GM21723 (cell line): ENCODE measurements around the gene G6PC3.
"Not testable (repeated sequence)": the region's sequence is repeated elsewhere in the genome, so short reads cannot be mapped to it uniquely, and the experiment has no call there.

ENCODE experiments used
- ATAC-seq: cut with Tn5 transposase; IDR thresholded peaks from one replicate; pipeline ENCODE4 v1.9.1; 2021; ENCODE audit warnings: mild to moderate bottlenecking, moderate library complexity; ENCODE audit not compliant: unreplicated experiment

The G6PC3 gene

DNA sequence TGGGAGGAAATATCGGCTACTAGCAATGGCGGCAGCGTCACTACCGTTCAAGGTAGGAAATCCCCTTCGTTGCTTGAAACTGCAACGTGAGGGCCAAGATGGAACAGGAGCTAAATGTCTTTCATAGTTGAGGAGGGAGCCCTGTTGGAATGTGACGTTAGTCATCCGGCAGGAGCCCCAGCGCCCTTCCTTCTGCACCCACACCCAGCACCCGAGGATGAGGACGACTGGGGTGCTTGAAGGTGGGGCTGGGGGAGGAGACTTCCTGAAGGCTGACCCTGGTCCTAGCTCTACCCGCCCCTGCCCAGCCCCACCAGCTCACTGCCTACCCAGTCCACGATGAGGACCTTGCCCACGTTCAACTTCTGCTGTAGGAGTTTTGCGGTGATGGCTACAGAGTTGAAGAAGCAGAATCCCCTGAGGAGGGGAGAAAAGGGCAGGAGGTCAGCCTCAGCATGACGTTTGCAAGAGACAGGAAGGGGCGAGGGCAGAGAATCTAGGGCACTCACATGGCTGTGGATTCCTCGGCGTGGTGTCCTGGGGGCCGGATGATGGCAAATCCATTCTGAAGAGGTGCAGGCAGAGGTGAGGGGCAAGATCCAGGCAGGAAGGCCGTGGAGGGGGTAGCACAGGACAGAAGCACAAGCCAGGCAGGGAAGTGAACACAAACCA is 11.9 kb downstream of the G6PC3 start:
- no peak for ATAC-seq

DNA sequence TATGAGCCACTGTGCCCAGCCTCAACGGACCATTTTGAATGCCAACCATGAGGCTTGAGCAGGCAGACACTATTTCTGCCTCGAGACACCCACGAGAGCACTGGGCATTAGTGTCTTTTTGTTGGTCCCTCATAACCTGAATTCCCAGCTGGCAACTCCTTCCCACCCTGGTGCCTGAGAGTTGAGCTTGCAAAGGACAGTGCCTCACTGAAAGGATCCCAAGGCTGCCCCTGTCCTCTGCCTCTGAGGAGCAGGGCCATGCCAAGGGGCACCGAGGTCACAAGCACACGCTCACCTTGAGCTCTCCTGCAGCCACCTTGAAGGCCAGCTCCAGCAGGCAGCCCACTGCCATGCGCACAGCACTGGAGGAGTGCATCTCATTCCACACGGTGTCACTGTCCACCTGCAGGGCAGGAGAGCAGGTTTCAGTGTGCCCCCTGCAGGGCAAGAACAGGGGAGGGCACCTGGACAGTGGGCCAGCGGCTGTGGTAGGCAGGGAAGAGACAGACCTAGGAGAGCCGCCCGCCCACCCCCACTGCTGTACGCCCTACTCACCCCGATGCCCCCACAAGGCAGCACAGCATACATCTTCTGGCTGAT is 12.8 kb downstream of the G6PC3 start:
- no peak for ATAC-seq

DNA sequence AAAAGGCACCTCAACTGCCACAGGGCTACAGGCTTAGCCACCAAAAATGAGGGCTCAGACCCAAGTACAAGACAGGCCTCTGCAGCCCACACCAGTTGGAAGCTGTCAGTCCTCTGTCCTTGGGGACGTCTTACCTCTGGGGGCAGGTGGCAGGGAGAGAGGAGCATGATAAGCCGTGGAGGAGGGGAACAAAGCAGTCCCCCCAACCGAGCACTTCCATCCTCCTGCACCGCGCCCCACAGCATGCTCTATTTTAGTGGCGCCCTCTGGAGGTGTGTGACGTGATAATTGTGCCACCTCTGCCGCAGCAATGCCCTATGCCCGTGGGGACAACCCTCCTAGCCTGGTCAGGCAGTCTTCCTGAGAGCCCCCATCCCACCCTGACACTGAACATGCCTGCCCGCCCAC is 13.6 kb downstream of the G6PC3 start:
- no peak for ATAC-seq

DNA sequence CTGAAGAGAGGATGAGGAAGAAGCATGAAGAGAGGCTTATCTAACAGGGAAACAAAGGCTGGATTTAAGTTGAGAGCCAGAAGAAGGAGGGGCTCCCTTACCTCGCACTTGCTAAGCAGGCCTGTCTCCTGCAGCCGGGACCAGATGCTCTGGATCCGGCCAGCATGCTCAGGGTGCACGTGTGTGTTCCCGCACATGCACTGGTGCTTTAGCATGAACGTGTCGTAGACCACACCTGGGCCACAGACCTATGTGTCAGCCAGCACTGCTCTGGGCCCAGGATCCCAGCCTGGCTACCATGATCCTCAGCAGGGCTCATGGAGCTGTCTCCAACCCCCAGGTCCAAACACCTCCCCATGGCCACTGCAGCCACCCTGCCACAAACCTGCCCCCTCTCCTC is 14.4 kb downstream of the G6PC3 start:
- no peak for ATAC-seq

DNA sequence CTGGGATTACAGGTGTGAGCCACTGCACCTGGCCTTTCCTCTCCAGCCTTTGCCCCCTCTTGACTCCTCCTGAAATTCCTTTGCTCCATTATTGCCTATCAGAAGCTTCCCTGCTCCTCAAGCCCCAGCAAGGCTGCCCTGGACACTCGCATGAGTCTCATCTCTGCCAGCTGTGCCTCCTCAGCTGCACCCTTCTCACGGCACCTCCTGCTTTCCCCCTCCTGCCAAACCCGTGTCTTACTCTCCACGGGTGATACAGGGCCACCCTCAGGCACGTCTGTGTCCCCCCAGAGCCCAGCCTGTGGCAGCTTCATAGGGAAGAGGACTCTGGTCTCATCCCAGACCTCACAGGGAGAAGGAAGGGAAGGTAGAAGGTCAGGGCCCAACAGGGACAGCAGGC is 15.4 kb downstream of the G6PC3 start:
- no peak for ATAC-seq

DNA sequence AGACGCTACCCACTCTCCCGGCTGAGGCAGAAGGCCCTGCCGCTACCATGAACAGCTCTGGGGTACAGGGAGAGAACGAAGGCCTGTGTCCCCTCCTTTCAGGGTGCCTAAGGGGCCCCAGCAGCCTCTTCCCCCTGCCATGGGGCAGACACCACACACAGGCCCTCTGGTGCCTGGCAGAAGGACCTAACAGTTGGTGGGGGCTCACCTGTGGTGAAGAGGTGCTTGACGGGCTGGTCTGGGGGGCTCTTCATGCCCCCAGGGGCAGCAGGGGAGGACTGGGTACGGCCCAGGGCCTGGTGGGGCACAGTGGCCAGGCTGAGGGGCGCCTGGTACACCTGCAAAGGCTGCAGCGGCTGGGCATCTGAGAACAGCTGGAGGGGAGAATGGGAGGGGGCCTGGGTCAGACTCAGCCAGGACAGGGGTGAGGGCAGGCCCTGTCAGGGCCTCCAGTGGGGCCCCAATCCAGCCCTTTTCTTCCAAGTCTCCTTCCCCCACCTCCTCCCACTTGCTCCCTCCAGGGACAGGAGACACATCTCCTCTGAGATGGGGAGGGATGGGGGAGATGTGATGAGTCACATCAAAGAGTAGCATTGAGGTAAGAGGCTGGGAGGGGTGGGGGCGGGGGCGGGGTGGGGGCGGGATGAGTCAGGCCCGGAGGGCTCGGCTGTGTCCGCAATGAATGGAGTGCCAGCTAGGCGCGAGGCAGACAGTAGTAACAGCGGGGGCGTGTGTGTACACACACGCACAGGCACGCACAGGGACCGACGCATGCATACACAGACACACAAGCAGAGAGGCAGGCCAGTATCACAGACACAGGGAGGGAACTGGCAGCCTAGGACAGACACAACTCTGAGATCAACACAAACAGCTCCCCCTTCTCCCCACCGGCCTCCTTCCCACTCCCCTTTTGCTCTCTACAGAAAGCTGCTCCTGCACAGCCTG is 16.1 kb downstream of the G6PC3 start:
- no peak for ATAC-seq

DNA sequence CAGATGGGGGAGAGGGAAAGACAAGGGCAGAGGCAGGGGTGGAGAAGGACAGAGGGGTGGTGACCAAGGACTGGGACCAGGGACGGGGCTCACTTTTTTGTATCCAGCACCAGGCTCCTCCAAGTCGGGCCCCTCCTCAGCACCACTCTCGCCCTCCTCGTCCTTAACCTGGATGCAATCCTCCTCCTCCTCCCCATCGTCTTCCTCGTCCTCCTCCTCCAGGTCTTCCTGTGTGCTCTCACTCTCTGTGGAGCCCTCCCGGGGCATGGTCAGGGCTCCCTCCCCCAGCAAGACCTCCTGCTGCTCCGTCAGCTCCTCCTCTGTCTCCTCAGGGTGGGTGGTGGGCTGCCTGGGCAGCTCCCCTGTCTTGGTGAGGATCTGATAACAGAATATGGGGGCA is 16.8 kb downstream of the G6PC3 start:
- no peak for ATAC-seq

DNA sequence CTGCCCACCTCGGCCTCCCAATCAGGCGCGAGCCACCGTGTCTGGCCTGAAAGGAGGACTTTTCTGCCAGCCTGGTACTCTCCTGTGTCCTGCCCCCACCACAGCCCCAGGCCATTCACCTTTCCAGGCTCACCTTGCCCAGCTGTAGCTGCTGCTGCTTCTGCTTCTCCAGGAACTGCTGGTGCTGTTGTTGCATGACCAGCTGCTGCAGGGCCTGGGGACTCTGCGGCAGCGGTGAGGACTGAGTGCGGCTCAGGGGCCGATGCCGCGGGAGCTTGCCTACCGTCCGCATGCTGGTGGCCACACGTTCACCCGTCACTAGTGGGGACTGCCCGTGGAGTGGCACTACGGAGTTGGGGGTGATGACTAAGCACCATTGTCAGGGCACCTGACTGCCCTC is 17.7 kb downstream of the G6PC3 start:
- no peak for ATAC-seq

DNA sequence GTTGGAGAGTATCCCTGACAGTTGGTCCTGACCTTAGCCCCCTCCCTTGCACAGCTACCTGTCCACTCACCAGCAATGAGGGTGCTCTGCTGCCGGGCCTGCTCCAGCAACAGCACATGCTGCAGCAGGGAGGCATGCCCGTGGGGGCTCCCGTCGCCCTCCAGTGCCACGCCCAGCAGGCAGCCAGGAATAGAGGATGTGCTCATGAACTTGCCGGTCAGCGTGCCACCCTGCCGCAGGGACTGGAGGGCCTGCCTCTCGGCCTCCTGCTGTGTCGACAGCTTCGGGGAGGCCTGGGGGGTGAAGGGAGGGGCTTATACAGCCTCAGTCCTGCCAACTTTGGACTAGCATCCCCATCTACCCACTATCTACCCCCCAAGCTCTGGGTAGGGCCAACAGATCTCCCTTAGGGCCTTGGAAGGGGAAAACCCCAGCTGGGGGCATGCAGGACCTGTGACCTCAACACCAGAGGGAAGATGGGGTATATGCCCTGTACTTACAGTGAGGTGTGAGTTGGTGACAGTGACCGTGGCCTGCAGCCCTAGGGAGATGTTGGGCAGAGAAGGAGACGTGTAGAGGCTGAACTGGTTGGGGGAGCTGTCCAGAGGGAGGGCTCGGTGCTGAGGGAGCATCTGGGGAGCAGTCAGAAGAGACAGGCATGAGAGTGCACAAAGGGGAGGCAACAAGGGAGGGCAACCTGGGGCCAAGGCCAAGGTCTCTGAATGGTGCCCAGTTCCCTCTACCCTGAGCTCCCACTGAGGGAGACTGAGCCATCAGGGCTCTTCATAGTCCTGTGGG is 20.9 kb downstream of the G6PC3 start:
- ATAC-seq, result no peak

DNA sequence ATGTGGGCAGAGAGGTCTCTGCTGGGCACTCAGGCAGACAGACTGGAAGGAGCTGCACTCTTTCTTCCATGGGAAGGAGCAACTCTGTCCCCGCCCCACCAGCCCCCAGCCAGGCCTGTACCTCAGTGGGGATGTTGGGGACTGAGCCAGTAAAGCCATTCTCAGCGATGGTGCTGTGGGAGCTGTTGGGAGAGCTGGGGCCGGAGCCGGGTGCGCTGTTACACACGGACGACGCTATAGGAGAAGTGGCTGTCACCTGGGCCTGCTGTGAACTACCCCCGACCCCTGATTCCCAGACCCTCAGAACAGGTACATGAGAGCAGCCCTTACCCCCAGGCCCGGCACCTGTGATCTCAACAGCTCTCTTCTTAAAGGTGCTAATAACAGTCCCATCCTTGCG is 21.5 kb downstream of the G6PC3 start:
- no peak for ATAC-seq

DNA sequence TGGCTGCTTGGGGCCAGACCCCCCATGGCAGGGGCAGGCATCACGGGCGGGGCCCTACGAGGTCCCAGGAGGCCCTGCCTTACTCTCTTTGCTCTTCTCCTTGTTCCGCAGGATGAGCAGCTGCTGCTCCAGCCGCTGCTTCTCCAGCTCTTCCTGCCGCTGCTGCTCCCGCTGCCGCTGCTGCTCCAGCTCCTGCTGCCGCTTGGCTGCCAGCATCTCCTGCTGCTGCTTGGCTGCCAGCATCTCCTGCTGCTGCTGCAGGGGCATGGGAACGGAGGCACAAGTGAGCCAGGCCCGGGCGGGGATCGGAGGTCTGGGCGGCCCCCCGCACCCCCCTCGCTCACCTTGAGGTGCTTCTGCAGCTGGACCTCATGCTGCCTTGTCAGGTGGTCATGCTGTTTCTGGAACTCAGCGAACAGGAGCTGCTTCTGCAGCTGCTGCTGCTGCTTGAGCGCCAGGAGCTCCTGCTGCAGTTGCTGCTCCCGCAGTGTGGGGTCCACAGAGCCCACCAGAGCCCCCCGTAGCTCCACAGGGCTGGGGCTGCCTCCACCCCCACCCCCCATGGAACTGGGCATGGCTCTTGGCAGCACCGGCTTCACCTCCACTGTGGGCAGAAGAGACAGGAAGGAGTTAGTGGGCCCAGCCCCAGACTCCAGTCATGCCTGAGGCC is 22.8 kb downstream of the G6PC3 start:
- no peak for ATAC-seq

DNA sequence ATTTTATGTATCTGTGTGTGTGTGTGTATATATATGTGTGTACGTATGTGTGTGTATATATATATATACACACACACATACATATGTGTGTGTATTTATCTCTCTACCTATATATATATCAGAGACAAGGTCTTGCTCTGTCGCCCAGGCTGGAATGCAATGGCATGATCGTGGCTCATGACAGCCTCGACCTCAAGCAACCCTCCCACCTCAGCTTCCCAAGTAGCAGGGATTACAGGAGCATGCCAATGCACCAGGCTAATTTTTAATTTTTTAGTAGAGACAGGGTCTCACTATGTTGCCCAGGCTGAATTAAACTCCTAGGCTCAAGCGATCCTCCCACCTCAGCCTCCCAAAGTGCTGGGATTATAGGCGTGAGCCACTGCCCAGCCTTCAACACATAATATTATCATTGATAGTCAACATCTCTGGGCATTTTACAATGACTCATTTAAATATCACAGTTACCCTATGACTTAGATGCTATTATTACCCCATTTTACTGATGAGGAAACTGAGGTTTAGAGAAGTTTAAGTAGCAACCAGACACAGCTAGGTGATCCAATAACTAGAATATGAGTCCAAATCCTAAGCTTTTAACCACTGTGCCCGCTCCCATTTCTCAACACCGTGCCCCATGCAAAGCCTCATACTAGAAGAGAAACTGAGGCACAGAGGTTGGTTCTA is 24.3 kb downstream of the G6PC3 start:
- ATAC-seq, result no peak

DNA sequence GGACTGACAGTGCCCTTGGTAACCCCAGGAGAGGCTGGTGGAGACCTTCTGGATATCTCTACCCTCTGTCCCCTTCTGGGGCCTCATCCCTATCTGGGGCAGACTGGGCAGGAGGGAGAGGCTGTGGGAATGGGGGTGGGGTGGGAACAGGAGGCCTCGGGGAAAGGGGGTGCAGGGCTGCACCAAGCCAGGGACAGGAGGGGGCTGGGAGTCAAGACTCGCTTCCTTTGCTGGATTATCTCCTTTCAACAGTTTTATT is 24.8 kb downstream of the G6PC3 start:
- no peak for ATAC-seq

DNA sequence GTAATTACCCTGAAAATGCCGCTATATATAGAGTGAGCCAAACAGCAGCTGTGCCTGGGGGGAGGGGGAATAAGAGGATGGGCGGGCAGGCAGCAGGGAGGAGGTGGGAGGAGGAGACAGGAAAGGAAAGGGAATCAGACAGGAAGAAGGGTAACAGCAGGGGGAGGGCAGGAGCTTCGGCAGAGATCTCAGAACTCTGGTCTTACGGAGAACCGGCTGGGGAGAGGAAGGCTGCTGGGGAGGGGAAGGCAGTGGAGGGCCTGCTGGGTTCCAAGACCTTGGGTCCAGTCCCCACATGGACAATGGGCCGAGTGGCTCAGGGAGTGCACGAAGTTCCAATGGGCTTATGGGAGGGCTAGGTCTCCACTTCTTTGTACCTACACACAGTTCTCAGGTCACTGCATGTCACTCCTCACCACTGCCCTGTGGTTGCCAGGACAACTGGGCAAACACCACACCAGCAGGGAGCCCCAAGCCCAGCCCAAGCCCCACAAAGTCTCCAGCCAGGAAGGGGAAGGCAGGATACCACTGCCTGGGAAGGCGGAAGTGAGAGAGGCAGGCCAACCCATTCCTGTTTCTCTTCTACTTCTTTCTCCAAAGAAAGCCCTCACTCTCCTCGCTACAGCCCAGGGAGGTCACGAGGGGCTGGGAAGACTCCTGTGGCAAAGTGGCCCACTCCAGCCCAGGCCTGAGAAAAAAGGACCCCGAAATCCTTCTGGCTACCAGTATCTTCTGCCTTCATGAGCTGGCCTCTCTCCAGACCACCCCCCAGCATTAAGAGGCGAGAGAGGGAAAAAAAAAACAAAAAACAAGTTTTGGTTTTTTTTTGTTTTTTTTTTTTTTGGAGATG is 25.3 kb downstream of the G6PC3 start:
- ATAC-seq, result no peak

DNA sequence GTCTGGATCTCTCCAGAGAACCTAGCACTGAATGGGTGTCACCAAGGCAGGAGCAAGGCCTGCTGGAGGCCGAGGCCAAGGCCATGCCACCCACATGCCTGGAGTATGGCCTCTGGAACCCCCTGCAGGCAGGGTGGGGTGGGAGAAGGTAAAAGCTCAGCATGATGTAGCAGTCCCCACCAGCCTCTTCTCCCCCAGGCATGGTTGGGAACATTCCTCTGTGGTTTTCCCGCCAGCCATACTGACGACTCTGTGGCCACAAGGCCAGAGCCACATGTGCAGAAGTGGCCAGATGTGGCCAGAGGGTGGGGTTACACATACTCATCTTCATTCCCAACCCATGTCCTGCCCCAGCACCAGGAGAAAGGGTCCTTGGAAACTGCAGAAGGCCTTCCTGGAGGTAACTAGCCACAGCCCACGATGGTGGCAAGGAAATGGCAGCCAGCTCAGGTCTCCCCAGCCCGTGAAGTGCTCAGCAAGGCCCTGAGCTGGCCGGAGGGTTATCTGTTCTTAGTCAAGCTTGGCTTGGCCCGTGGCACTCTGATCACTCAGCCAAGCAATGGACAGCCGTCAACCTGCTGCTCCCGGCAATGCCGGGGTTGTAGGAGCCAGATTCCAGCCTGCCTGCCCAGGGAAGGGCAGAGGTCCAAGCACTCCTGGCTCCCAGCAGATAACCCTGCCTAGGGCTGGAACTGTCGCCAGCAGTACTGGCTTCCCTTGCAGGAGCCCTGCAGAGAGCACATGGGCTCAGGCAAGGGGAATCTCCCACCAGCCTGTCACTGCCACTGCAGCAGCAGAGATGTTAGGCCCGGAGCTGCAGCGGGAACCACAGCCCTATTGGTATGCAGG is 26.8 kb downstream of the G6PC3 start:
- no peak for ATAC-seq

DNA sequence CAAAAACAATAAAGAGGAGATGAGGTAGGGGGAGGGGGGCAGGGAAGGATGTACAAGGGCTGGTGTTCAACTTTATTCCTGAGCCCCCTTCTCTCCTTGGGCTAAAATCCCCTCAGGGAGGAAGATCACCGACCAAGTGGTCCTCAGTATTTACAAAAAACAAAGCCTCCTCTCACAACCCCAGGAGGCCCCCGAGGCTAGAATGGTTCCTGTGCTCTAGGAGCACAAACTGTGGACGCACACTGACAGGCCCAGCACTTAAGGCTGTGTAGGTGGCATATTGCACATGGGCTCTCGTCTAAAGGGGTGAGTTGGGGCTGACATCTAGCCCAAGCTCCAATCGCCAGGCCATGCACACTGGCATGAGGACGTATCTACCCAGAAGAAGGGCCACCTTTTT is 31.3 kb downstream of the G6PC3 start:
- not testable (repeated sequence) for ATAC-seq

DNA sequence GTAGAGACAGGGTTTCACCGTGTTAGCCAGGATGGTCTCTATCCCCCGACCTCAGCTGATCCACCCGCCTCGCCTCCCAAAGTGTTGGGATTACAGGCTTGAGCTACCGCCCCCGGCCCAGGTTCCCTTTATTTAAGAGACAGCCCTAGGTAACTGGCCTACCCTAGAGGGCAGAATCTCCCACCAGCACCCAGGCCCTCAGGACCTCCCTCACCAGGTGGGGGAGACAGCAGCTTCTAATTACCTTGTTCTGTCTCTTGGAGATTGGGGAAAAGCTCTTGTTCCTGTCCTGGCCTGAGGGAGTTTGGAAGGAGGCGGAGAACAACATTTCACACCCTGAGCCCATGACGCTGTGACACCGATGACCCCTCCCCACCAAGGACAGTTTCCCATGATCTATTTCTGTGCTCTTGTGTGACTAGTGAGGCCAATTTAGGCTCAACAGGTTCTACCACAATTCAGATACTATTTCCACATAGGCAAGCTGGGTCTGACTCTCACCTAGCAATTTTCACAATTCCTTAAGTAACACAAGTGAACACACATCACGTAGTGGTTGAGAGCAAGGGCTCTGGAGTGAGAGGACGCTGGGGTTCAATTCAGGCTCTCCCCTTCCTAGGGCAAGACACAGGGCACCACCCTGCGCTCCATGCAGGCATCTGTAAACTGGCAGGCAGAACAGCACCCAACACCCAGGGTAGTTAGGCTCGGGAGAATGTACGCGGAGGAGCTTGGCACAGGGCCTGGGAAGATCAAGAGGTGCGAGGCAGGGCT is 32.5 kb downstream of the G6PC3 start:
- no peak for ATAC-seq

DNA sequence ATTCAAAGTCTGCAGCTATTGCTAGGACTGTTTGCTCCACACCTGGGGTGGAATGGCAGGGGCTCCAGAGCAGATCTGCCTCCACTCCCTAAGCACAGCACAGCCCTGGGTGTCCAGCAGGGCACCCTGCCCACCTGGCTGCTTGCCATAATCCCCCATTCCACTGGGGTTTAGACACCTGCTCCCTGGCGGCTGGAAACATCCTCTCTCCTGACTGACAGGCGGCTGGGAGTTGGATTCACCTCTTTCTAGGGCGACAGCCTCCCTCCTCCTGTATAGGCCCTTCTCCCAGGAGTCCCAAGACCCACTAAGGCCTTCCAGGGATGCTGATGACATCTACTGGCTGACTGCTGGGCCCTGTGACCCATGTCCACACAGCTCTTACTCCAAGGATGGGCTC is 34.9 kb downstream of the G6PC3 start:
- ATAC-seq, result no peak
